Body of pancreas (tissue), 4 donors: ENCODE data around the gene HDHD3.

Source experiments
- POLR2A ChIP-seq, 3 donors: fragments of 450-650 bp; IDR thresholded peaks; one replicate each; pipeline ENCODE4 v1.6.1; 2016; ENCODE audit warnings: antibody characterized with exemption in 3 of 3, mild to moderate bottlenecking in 2 of 3
- TF ChIP-seq, protein P1 (sequence below), 7 experiments: fragments of 450-650 bp in 4 of 7; fragments of 200-600 bp in 3 of 7; sonication (generic) in 3 of 7; IDR thresholded peaks; one replicate each; pipeline ENCODE4 v1.5.1; 2016 to 2019; ENCODE audit warnings: antibody characterized with exemption in 7 of 7

DNA sequence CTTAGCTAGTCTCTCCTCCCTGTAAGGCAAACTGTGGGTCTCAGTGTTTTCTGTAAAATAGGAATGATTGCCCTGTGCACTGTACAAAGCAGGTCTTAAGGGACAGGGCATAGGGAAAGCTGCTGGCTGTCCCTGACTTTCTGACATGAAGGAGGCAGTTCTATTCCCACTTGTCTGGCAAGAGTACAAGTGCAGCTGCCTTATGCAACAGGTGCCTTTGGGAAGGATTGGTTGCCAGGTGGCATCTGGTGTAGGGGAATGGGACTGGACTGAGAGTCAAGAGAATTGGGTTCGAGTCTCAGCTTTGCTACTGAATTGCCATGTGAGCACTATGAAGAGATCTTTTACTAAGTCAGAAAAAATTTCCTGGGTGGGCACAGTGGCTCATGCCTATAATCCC, 17.4 kb downstream of the HDHD3 start:
- TF ChIP-seq, protein P1, sequence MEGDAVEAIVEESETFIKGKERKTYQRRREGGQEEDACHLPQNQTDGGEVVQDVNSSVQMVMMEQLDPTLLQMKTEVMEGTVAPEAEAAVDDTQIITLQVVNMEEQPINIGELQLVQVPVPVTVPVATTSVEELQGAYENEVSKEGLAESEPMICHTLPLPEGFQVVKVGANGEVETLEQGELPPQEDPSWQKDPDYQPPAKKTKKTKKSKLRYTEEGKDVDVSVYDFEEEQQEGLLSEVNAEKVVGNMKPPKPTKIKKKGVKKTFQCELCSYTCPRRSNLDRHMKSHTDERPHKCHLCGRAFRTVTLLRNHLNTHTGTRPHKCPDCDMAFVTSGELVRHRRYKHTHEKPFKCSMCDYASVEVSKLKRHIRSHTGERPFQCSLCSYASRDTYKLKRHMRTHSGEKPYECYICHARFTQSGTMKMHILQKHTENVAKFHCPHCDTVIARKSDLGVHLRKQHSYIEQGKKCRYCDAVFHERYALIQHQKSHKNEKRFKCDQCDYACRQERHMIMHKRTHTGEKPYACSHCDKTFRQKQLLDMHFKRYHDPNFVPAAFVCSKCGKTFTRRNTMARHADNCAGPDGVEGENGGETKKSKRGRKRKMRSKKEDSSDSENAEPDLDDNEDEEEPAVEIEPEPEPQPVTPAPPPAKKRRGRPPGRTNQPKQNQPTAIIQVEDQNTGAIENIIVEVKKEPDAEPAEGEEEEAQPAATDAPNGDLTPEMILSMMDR (IDR thresholded peaks at IDR 0.05), result no peak
- no peak for TF ChIP-seq POLR2A (IDR thresholded peaks at IDR 0.05)
